Suprapubic skin (tissue), 4 donors: ENCODE results near the gene HSPA1A.

Experiments used
- EP300 ChIP-seq: sonication (generic); formaldehyde crosslinking; IDR thresholded peaks from one replicate; pipeline ENCODE4 v1.6.1; 2017; ENCODE audit warnings: antibody characterized with exemption
- POLR2AphosphoS5 ChIP-seq, 3 donors: sonication (generic); formaldehyde crosslinking; IDR thresholded peaks; one replicate each; pipeline ENCODE4 v1.6.1; 2017; ENCODE audit warnings: antibody characterized with exemption in 3 of 3
- TF ChIP-seq, protein P1 (sequence below), 2 donors: fragments of 200-600 bp in 1 of 2; fragments of 450-650 bp in 1 of 2; sonication (generic) in 1 of 2; IDR thresholded peaks; one replicate each; pipeline ENCODE4 v1.5.1; 2016 to 2019; ENCODE audit warnings: antibody characterized with exemption in 2 of 2, mild to moderate bottlenecking in 1 of 2, moderate library complexity in 1 of 2

DNA sequence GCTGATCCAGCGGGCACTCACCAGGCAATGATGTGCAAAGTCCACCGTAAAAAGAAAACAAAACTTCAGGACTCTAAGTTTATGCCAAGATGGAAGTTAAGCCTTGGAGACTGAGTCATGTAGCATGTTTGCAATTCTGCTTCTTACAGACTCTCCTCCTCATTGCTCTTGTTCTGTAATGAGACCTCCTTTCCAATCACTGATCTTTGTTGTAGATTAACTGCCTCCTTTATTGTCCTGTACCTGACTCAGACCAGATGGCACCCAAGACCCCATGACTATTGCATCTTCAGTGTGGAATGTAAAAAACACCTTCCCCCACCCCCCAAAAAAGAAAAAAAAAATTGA is 36.1 kb downstream of the HSPA1A start:
- TF ChIP-seq EP300 (no peak), POLR2AphosphoS5 (IDR thresholded peaks at IDR 0.05) (no peak)
- TF ChIP-seq, protein P1, sequence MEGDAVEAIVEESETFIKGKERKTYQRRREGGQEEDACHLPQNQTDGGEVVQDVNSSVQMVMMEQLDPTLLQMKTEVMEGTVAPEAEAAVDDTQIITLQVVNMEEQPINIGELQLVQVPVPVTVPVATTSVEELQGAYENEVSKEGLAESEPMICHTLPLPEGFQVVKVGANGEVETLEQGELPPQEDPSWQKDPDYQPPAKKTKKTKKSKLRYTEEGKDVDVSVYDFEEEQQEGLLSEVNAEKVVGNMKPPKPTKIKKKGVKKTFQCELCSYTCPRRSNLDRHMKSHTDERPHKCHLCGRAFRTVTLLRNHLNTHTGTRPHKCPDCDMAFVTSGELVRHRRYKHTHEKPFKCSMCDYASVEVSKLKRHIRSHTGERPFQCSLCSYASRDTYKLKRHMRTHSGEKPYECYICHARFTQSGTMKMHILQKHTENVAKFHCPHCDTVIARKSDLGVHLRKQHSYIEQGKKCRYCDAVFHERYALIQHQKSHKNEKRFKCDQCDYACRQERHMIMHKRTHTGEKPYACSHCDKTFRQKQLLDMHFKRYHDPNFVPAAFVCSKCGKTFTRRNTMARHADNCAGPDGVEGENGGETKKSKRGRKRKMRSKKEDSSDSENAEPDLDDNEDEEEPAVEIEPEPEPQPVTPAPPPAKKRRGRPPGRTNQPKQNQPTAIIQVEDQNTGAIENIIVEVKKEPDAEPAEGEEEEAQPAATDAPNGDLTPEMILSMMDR (IDR thresholded peaks at IDR 0.05), result no peak
